Neural progenitor cell (in vitro differentiated cells): ENCODE results near the gene FIBP. TPM values are rescaled to one million over a fixed set of nuclear protein-coding genes. Genes with fewer than 3 reads are reported as not detected.

Source experiments
- DNase-seq: peaks from one replicate; pipeline ENCODE4 v3.0.0-alpha.2; 2016; ENCODE audit warnings: low spot score
- H2AFZ ChIP-seq: fragments of 200-600 bp; sonication (generic); replicated peaks from 2 replicates; pipeline ENCODE4 v1.6.1; 2016; ENCODE audit warnings: antibody characterized with exemption
- H3F3A ChIP-seq: fragments of 200-600 bp; sonication (generic); 2 replicates; pipeline ENCODE4 v1.6.1; 2016; ENCODE audit warnings: antibody characterized with exemption, low read depth
- H3K27ac ChIP-seq: fragments of 200-600 bp; sonication (generic); 2 replicates; pipeline ENCODE4 v1.5.1; 2016; ENCODE audit warnings: mild to moderate bottlenecking
- H3K27me3 ChIP-seq: fragments of 200-600 bp; sonication (generic); 2 replicates; pipeline ENCODE4 v1.6.1; 2016; ENCODE audit warnings: mild to moderate bottlenecking, moderate library complexity
- H3K36me3 ChIP-seq: fragments of 200-600 bp; sonication (generic); 2 replicates; pipeline ENCODE4 v1.5.1; 2016
- H3K4me1 ChIP-seq: fragments of 200-600 bp; sonication (generic); 2 replicates; pipeline ENCODE4 v1.6.1; 2016; ENCODE audit warnings: mixed run types
- H3K4me2 ChIP-seq: fragments of 200-600 bp; sonication (generic); 2 replicates; pipeline ENCODE4 v1.6.1; 2016
- H3K4me3 ChIP-seq: fragments of 200-600 bp; sonication (generic); 2 replicates; pipeline ENCODE4 v1.5.1; 2016
- H3K79me2 ChIP-seq: fragments of 200-600 bp; sonication (generic); 2 replicates; pipeline ENCODE4 v1.6.1; 2016; ENCODE audit warnings: low read depth
- H3K9ac ChIP-seq: fragments of 200-600 bp; sonication (generic); 2 replicates; pipeline ENCODE4 v1.6.1; 2016
- H3K9me3 ChIP-seq: fragments of 200-600 bp; sonication (generic); 2 replicates; pipeline ENCODE4 v1.5.1; 2016; ENCODE audit warnings: low read depth
- H4K20me1 ChIP-seq: fragments of 200-600 bp; sonication (generic); 2 replicates; pipeline ENCODE4 v1.6.1; 2016; ENCODE audit warnings: low read depth
- H3K27ac Mint-ChIP-seq: 3 replicates; pipeline ENCODE4 v1.8.0; 2021; ENCODE audit warnings: mixed read lengths
- H3K27me3 Mint-ChIP-seq: 2 replicates; pipeline ENCODE4 v1.8.0; 2022; ENCODE audit warnings: low read depth, mild to moderate bottlenecking, inconsistent platforms, moderate library complexity, mixed read lengths; ENCODE audit not compliant: insufficient read depth
- H3K36me3 Mint-ChIP-seq: 3 replicates; pipeline ENCODE4 v1.8.0; 2021; ENCODE audit warnings: mixed read lengths
- H3K4me1 Mint-ChIP-seq: 3 replicates; pipeline ENCODE4 v1.8.0; 2021; ENCODE audit warnings: mixed read lengths
- H3K4me3 Mint-ChIP-seq: 3 replicates; pipeline ENCODE4 v1.8.0; 2021; ENCODE audit warnings: mild to moderate bottlenecking, moderate library complexity, mixed read lengths
- H3K9me3 Mint-ChIP-seq: 3 replicates; pipeline ENCODE4 v1.8.0; 2020; ENCODE audit warnings: mixed read lengths
- EZH2 ChIP-seq: fragments of 200-600 bp; sonication (generic); IDR thresholded peaks from 2 replicates; pipeline ENCODE4 v1.6.1; 2017; ENCODE audit warnings: antibody characterized with exemption, mild to moderate bottlenecking, moderate library complexity
- EZH2phosphoT487 ChIP-seq: fragments of 200-600 bp; sonication (generic); IDR thresholded peaks from 2 replicates; pipeline ENCODE4 v1.6.1; 2017; ENCODE audit warnings: antibody characterized with exemption
- total RNA-seq: library from RNA; depleted of rRNA; stranded (reverse); fragments of >200 nt; gene quantifications from 2 replicates; pipeline ENCODE4 v1.2.3, GENCODE V29; 2015; ENCODE audit warnings: low replicate concordance
- TF ChIP-seq, protein P1 (sequence below): fragments of 200-600 bp; sonication (generic); IDR thresholded peaks from 2 replicates; pipeline ENCODE4 v1.5.1; 2017; ENCODE audit warnings: antibody characterized with exemption, mild to moderate bottlenecking

FIBP gene
- total RNA-seq, 1 donor from 2014 or later, result 92.1 TPM

- no peak overlapping the region for H3K27ac Mint-ChIP-seq
- TF ChIP-seq EZH2 (no peak), EZH2phosphoT487 (no peak)
- TF ChIP-seq, protein P1, sequence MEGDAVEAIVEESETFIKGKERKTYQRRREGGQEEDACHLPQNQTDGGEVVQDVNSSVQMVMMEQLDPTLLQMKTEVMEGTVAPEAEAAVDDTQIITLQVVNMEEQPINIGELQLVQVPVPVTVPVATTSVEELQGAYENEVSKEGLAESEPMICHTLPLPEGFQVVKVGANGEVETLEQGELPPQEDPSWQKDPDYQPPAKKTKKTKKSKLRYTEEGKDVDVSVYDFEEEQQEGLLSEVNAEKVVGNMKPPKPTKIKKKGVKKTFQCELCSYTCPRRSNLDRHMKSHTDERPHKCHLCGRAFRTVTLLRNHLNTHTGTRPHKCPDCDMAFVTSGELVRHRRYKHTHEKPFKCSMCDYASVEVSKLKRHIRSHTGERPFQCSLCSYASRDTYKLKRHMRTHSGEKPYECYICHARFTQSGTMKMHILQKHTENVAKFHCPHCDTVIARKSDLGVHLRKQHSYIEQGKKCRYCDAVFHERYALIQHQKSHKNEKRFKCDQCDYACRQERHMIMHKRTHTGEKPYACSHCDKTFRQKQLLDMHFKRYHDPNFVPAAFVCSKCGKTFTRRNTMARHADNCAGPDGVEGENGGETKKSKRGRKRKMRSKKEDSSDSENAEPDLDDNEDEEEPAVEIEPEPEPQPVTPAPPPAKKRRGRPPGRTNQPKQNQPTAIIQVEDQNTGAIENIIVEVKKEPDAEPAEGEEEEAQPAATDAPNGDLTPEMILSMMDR, result no peak
Measured at GRCh38 chr11:65921876-65922275, 33.6 kb upstream of the FIBP start.

DNA sequence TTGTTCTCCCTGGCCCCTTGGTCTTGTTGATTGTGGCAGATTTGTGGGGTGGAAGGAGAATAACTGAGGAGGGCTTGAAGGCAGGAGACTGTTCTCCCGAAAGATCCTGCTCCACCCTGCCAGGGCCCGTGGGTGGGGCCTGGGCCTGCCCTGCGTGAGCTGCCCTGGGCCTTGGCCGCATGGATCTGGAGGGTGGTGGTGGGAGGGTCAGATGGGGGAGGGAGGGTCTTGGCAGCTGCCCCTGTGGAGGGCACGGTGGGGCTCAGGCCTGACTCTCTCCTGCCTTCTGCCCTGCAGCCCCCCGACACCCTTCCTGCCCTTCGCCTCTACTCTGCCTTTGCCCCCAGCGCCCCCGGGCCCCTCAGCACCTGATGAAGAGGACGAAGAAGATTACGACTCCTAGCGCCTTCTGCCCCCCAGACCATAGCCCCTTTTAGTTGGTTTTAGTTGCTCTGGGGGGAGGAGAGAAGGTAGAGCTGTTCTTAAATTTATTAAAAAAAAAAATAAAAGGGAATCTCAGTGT lies 32.8 kb upstream of the FIBP start:
- DNase-seq, result no peak
- Mint-ChIP-seq H3K4me3 (peak overlapping the region; percentile 92), H3K9me3 (no peaks in the 10 kb centered on the region), H3K36me3 (peaks cover 5% of the 10 kb centered on the region), H3K27me3 (peaks cover 6% of the 10 kb centered on the region), H3K4me1 (peaks cover 14% of the 10 kb centered on the region), H3K27ac (no peak overlapping the region)
- no peak overlapping the region for H3K27ac ChIP-seq
- H3K4me3 ChIP-seq, result no peak overlapping the region
- peak overlapping the region; percentile 78 for H3K4me2 ChIP-seq
- no peak overlapping the region for H3K9ac ChIP-seq
- H4K20me1 ChIP-seq, result peaks cover 12% of the 10 kb centered on the region
- no peaks in the 10 kb centered on the region for H3K36me3 ChIP-seq
- no peak for TF ChIP-seq EZH2
- TF ChIP-seq, protein P1, result no peak
- no peak overlapping the region for H2AFZ ChIP-seq
- H3K79me2 ChIP-seq, result peaks cover 21% of the 10 kb centered on the region
- no peaks in the 10 kb centered on the region for H3F3A ChIP-seq
- H3K4me1 ChIP-seq, result peaks cover 10% of the 10 kb centered on the region
- H3K9me3 ChIP-seq, result no peaks in the 10 kb centered on the region
- H3K27me3 ChIP-seq, result no peaks in the 10 kb centered on the region

More at GRCh38 chr11:65921876-65922275, 33.6 kb upstream of the FIBP start:
- no peaks in the 10 kb centered on the region for H3K36me3 ChIP-seq
- H4K20me1 ChIP-seq, result peaks cover 12% of the 10 kb centered on the region
- peaks cover 12% of the 10 kb centered on the region for H3K4me1 Mint-ChIP-seq
- H3K27me3 ChIP-seq, result no peaks in the 10 kb centered on the region
- no peak overlapping the region for H3K9ac ChIP-seq
- no peak overlapping the region for H3K4me3 ChIP-seq
- H3K4me3 Mint-ChIP-seq, result peak overlapping the region; percentile 7
- no peaks in the 10 kb centered on the region for H3K9me3 ChIP-seq
- H3K4me2 ChIP-seq, result no peak overlapping the region
- H3F3A ChIP-seq, result no peaks in the 10 kb centered on the region
- no peak overlapping the region for H2AFZ ChIP-seq
- no peaks in the 10 kb centered on the region for H3K9me3 Mint-ChIP-seq
- peaks cover 21% of the 10 kb centered on the region for H3K79me2 ChIP-seq
- H3K4me1 ChIP-seq, result peaks cover 10% of the 10 kb centered on the region
- DNase-seq, result no peak
- H3K36me3 Mint-ChIP-seq, result peaks cover 5% of the 10 kb centered on the region
- peaks cover 6% of the 10 kb centered on the region for H3K27me3 Mint-ChIP-seq
- no peak overlapping the region for H3K27ac ChIP-seq

DNA sequence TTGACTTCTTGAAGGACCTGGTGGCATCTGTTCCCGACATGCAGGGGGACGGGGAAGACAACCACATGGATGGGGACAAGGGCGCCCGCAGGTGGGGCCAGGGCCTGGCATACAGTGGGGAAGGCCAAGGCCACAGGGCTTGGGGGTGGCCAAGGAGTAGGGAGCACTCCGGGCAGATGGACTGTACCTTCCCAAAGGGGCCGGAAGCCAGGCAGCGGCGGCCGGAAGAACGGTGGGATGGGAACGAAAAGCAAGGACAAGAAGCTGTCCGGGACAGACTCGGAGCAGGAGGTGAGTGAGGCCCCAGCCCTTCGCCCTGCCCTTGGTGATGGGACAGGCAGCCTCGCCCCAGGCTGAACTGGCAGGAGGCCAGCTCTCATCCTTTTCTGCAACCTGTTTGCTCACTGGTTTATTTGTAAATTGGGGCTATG lies 32.1 kb upstream of the FIBP start:
- H3K27me3 ChIP-seq, result no peaks in the 10 kb centered on the region
- no peak overlapping the region for H2AFZ ChIP-seq
- no peaks in the 10 kb centered on the region for H3K9me3 ChIP-seq
- H3F3A ChIP-seq, result no peaks in the 10 kb centered on the region
- TF ChIP-seq EZH2 (no peak), EZH2phosphoT487 (no peak)
- TF ChIP-seq, protein P1, result no peak
- DNase-seq, result no peak
- peaks cover 21% of the 10 kb centered on the region for H3K79me2 ChIP-seq
- Mint-ChIP-seq H3K4me1 (peaks cover 14% of the 10 kb centered on the region), H3K27me3 (peaks cover 6% of the 10 kb centered on the region), H3K27ac (no peak overlapping the region), H3K9me3 (no peaks in the 10 kb centered on the region), H3K36me3 (peaks cover 5% of the 10 kb centered on the region), H3K4me3 (peak overlapping the region; percentile 92)
- no peak overlapping the region for H3K27ac ChIP-seq
- H3K9ac ChIP-seq, result no peak overlapping the region
- peaks cover 12% of the 10 kb centered on the region for H4K20me1 ChIP-seq
- peak overlapping the region; percentile 87 for H3K4me3 ChIP-seq
- no peaks in the 10 kb centered on the region for H3K36me3 ChIP-seq
- peak overlapping the region; percentile 78 for H3K4me2 ChIP-seq
- peaks cover 10% of the 10 kb centered on the region for H3K4me1 ChIP-seq
